ENCODE results near the gene OSBPL6. TPM values are rescaled to one million over a fixed set of nuclear protein-coding genes. Genes with fewer than 3 reads are reported as not detected.

OSBPL6 gene
- total and polyA plus RNA-seq, 9 of the 15 experiments (the other 6 are each of a cell fraction or from before 2014, with no cell fraction given): 3.4 to 12.7 (median 9.3) TPM

DNA sequence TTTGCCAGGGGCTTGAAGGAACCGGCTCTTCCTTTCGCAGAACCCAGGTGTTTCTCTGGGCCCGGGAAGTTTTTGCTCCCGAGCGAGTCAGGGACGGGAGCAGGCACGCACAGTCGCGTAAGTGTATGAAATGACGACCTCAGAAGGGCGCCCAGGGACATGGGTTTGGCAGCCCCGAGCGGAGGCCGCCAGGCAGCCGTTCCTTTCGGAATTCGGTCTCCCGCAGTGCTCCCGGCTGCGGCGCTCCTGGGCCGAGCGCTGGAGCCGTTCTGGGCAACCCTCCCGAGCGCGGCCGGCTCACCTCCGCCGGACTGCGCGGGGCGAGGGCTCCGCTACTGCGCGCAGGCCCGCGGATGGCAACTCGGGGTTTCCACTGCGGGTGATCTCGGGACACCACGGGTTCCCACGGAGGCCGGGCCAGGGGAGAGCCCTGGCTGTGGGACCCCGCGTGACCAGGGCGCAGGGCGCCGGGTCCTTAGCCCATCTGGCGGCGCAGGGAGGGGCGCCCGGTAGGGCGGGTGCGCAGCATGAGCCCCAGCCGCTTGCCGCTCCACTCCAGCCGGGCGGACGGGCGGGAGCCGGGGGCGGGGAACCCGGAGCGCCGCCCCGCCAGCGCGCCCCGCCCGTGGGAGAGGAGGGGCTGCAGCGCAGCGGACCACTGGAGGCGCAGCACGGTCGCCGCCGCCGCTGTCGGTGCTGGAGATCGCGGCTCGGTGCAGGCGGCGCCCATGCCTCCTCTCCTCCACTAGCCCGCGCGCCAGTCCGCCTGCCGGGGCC is at the start of gene OSBPL6 (continued):
- TF ChIP-seq, protein P1, sequence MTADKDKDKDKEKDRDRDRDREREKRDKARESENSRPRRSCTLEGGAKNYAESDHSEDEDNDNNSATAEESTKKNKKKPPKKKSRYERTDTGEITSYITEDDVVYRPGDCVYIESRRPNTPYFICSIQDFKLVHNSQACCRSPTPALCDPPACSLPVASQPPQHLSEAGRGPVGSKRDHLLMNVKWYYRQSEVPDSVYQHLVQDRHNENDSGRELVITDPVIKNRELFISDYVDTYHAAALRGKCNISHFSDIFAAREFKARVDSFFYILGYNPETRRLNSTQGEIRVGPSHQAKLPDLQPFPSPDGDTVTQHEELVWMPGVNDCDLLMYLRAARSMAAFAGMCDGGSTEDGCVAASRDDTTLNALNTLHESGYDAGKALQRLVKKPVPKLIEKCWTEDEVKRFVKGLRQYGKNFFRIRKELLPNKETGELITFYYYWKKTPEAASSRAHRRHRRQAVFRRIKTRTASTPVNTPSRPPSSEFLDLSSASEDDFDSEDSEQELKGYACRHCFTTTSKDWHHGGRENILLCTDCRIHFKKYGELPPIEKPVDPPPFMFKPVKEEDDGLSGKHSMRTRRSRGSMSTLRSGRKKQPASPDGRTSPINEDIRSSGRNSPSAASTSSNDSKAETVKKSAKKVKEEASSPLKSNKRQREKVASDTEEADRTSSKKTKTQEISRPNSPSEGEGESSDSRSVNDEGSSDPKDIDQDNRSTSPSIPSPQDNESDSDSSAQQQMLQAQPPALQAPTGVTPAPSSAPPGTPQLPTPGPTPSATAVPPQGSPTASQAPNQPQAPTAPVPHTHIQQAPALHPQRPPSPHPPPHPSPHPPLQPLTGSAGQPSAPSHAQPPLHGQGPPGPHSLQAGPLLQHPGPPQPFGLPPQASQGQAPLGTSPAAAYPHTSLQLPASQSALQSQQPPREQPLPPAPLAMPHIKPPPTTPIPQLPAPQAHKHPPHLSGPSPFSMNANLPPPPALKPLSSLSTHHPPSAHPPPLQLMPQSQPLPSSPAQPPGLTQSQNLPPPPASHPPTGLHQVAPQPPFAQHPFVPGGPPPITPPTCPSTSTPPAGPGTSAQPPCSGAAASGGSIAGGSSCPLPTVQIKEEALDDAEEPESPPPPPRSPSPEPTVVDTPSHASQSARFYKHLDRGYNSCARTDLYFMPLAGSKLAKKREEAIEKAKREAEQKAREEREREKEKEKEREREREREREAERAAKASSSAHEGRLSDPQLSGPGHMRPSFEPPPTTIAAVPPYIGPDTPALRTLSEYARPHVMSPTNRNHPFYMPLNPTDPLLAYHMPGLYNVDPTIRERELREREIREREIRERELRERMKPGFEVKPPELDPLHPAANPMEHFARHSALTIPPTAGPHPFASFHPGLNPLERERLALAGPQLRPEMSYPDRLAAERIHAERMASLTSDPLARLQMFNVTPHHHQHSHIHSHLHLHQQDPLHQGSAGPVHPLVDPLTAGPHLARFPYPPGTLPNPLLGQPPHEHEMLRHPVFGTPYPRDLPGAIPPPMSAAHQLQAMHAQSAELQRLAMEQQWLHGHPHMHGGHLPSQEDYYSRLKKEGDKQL (CRISPR knock-in tag; IDR thresholded peaks at IDR 0.05; ENCODE audit: borderline replicate concordance): peak; percentile 87; the same call in 1 of the 2 replicates
- TF ChIP-seq CBFA2T2 (conservative IDR thresholded peaks at IDR 0.05) (no peak), TAL1 (IDR thresholded peaks at IDR 0.05) (no peak), ZBTB1 (CRISPR knock-in tag; IDR thresholded peaks at IDR 0.05; ENCODE audit: borderline replicate concordance, low read depth) (no peak), HDAC1 (IDR thresholded peaks at IDR 0.05) (peak in 1 of 2 experiments; percentile 31; a peak in 1 of 4 replicates), ELF1 (tag; IDR thresholded peaks at IDR 0.05) (no peak), ZNF740 (CRISPR knock-in tag; IDR thresholded peaks at IDR 0.05) (peak; percentile 28; the same call in 1 of the 2 replicates), ZNF740 (tag; IDR thresholded peaks at IDR 0.05) (no peak)
